ENCODE measurements around the gene RNF115.

DNA sequence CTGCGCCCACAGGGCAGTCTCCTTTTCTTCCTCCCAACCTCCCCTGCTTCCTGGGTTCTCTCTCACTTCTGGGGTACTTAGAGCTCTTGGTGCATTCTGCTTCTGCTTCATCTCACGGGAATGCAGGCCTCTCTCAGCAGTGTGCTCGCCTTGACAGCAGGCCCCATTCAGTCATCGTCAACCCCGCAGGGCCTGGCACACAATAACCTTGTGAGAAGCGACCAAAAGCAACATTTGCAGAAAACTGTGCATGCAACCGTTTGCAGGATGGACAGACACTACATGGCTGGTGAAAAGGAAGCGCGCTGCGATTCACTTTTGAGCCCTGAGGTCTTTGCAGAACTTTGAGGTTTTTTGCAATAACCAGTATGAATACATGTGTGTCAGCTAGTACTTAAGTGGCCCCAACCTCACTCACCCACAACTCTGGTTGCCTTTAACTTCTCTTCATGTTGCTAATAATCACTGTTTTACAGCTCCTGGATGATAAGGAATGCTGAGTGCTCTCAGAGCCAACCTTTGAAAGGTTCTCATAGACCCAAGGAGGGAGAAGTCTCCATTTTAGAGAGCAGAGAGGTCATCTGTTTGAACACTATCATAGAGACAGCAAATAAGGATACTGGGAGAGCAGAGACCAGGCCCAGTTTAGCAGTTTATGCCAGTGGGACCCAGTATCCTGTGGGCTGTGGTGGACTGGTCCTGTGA, 107.1 kb downstream of the RNF115 start:
- TF ChIP-seq POLR2A (IDR thresholded peaks at IDR 0.05): no peak
- TF ChIP-seq, protein P1, sequence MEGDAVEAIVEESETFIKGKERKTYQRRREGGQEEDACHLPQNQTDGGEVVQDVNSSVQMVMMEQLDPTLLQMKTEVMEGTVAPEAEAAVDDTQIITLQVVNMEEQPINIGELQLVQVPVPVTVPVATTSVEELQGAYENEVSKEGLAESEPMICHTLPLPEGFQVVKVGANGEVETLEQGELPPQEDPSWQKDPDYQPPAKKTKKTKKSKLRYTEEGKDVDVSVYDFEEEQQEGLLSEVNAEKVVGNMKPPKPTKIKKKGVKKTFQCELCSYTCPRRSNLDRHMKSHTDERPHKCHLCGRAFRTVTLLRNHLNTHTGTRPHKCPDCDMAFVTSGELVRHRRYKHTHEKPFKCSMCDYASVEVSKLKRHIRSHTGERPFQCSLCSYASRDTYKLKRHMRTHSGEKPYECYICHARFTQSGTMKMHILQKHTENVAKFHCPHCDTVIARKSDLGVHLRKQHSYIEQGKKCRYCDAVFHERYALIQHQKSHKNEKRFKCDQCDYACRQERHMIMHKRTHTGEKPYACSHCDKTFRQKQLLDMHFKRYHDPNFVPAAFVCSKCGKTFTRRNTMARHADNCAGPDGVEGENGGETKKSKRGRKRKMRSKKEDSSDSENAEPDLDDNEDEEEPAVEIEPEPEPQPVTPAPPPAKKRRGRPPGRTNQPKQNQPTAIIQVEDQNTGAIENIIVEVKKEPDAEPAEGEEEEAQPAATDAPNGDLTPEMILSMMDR (IDR thresholded peaks at IDR 0.05): no peak

All from lower leg skin (tissue), 3 donors.